ENCODE data around the gene CPT1C. TPM values are rescaled to one million over a fixed set of nuclear protein-coding genes. Genes with fewer than 3 reads are reported as not detected.

Gene CPT1C
- total and polyA plus RNA-seq, 2 of the 8 experiments (the other 6 are each of a cell fraction or from before 2014, with no cell fraction given), result 79.6 to 91.8 TPM

GRCh38 chr19:49680421-49681351 is 10.2 kb upstream of the CPT1C start (continued):
- TF ChIP-seq HDAC6 (IDR thresholded peaks at IDR 0.05; ENCODE audit: low read depth, low read length) (no peak), ATF3 (IDR thresholded peaks at IDR 0.05; ENCODE audit: insufficient read depth, low read depth, low read length) (0 out of 2 replicates have a peak, but pooled peaks have one; percentile 8), USF2 (IDR thresholded peaks at IDR 0.05; ENCODE audit: low read length) (no peak), BCL11A (IDR thresholded peaks at IDR 0.05; ENCODE audit: low read depth in 2 of 2, low read length in 2 of 2) (no peak), CBX8 (IDR thresholded peaks at IDR 0.05; ENCODE audit: borderline replicate concordance, low read depth, low read length) (no peak), TCF12 (IDR thresholded peaks at IDR 0.05; ENCODE audit: low read depth, low read length) (no peak), SAP30 (IDR thresholded peaks at IDR 0.05; ENCODE audit: insufficient read depth, insufficient replicate concordance, low read length) (no peak), RAD21 (IDR thresholded peaks at IDR 0.05 in 1 of 2, conservative IDR thresholded peaks at IDR 0.05 in 1 of 2; ENCODE audit: low read depth in 2 of 2, low read length in 2 of 2) (peak; percentile 69 to 77), EGR1 (IDR thresholded peaks at IDR 0.05; ENCODE audit: borderline replicate concordance, low read depth, low read length) (no peak), NRF1 (IDR thresholded peaks at IDR 0.05; ENCODE audit: low read depth, low read length) (peak; percentile 82), EP300 (IDR thresholded peaks at IDR 0.05; ENCODE audit: borderline replicate concordance in 1 of 2, low read depth in 2 of 2, low read length in 2 of 2) (0 out of 3 replicates have a peak, but pooled peaks of 1 of the 2 experiments have one; percentile 35), TAF7 (optimal IDR thresholded peaks at IDR 0.05; ENCODE audit: borderline replicate concordance, low read depth, low read length) (no peak), POLR2A (IDR thresholded peaks at IDR 0.05; ENCODE audit: control extremely low read depth in 1 of 2, low read depth in 2 of 2, low read length in 2 of 2) (peak in 1 of 2 experiments; percentile 52; a peak in 1 of 3 replicates), TAF1 (IDR thresholded peaks at IDR 0.05; ENCODE audit: low read depth, low read length) (no peak), CTCF (IDR thresholded peaks at IDR 0.05; ENCODE audit: control extremely low read depth in 1 of 3, insufficient read depth in 1 of 3, low read depth in 1 of 3, low read length in 3 of 3) (peak; percentile 88 to 98 (median 98)), PHF8 (conservative IDR thresholded peaks at IDR 0.05; ENCODE audit: low read depth, low read length) (no peak), RXRA (IDR thresholded peaks at IDR 0.05; ENCODE audit: insufficient read depth, low read depth, low read length) (no peak), CBX5 (IDR thresholded peaks at IDR 0.05; ENCODE audit: low read depth, low read length) (no peak)

Data from H1 (cell line).